ENCODE data around the gene BCOR.

DNA sequence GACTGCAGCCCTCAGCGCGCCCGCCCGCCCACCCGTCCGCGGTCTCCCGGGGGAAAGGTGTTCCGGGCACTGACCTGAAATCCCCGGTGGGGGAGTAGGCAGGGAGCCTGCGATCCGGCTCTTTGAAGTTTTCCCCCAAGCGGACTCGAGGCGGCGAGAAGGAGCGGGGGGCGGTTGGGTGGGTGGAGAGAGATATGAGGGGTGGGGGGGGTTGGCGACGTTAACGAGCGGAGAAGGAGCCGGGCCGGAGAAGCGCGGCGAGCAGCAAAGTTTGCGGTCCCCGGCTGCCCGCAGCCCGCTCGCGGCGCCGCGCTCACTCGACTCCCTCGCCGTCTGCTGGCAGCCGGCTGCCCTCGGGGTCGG, 636 bp downstream of the BCOR start:
- TF ChIP-seq CTCF (conservative IDR thresholded peaks at IDR 0.05; ENCODE audit: low read depth, low read length) = no peak
- TF ChIP-seq EZH2 (IDR thresholded peaks at IDR 0.05; ENCODE audit: low read length, unreplicated experiment) = no peak
